Measurements from ENCODE around the gene PAGE4.

Gene PAGE4

DNA sequence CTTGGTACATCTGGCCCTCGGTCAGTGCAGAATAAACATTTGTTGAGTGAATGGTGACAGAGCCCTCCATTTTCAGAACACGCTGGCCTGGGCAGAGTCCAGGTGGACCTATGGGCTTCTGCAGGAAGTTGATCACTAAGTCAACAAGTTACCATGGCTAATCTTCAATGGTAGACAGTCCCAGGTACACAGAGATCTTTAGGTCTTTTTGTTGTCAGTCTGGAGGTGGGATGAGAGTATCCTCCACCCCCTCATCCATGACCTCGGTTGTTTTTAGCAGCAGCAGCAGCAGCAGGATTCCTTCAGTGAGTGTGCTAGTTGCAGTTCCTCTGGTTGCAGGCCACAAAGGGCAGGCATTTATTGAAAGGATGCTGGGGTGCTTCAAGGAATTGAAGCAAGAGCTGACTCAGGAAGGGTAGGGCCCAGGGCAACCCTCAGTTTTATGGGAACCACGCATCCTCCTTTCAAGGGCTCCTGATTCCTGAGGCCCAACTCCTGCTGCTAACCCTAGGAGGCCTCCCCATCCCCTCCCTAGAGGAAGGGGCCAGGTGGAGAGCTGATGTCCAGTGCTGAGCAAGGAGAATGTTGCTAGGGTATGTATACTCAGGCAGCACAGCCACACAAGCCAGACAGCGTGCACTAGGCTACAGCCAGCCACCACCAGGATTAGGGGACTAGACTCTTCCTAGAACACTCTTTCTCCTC, 48.4 kb downstream of the PAGE4 start:
- DNase-seq = no peak

DNA sequence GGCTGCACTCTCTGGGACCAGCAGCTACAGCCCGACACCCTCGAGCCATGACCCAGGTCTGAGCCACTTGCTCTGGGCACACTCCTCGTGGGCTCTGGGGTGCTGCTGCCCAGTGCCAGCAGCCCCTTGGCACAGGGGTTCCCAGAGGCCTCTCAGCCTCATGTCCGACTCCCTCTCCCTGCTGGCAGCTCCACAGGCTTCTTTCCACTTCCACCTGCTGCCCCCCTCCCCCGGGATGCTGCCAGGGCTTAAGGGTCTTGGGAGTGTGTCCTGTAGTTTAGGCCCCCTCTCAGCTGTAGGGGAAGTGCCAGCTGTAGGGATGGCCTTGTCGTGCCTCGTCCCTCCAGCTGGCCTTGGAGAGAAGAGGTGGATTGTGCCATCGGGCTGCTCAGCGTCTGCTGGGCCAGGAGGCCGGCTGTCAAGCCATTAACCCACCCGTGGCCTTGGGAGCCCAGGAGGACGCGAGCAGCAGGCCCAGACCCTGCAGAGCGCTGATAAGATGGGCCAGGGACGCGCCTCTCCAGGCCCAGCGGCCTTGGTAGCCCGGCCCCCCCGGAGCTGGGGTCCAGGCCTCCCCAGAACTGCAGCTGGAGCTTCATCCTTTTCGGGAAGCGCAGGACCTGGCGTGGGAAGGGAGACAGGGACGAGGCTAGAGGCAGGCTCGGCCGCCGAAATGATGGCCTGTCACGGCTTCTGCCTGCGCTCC, 49.2 kb downstream of the PAGE4 start:
- no peak for DNase-seq

DNA sequence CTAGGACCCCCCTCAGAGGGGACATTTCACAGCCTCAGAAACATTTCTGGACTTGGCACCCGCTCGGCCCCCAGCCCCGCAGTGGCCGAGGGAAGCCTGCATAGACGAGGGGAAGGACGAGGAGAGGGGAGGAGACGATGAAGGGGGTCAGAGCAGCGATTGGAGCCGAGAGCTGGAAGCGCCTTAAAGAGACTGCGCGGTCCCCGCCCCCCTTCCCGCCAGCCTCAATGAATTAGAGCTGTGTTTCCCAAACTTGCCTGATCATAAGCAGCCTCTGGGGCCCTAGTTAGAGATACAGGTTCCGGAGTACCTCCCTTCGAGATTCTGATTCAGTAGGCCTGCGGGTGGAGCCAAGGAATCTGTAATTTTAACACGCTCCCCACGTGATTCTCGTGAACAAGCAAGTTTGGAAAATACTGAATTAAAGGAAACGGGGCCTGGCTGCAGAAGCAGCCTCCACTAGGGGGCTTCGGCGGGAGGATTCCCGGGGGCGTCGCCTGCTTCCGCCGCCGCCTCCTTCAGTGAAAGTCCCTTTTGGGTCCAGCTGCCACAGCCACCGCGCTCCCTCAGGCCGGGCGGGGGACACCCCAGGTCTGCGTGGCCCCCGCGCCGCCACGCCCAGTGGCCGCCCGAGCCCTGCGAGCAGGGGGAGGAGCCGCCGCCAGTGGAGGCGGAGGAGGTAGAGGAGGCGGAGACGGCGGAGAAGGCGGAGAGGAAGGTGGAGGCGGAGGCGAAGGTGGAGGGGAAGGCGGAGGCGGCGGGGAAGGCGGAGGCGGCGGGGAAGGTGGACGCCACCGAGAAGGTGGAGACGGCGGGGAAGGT, 49.9 kb downstream of the PAGE4 start, which contains the start of gene USP27X:
USP27X (plus strand) TSS at position 651 of the 822 bp plus-strand sequence. CDS start 824 bp downstream, outside the sequence.
- DNase-seq = peak; percentile 63

DNA sequence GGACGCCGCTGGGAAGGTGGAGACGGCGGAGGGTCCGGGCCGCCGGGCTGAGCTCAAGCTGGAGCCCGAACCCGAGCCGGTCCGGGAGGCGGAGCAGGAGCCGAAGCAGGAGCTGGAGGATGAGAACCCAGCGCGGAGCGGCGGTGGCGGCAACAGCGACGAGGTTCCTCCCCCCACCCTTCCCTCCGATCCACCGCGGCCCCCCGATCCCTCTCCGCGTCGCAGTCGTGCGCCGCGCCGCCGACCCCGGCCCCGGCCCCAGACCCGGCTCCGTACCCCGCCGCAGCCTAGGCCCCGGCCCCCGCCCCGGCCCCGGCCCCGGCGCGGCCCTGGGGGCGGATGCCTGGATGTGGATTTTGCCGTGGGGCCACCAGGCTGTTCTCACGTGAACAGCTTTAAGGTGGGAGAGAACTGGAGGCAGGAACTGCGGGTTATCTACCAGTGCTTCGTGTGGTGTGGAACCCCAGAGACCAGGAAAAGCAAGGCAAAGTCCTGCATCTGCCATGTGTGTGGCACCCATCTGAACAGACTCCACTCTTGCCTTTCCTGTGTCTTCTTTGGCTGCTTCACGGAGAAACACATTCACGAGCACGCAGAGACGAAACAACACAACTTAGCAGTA, 50.7 kb downstream of the PAGE4 start:
- DNase-seq = no peak

DNA sequence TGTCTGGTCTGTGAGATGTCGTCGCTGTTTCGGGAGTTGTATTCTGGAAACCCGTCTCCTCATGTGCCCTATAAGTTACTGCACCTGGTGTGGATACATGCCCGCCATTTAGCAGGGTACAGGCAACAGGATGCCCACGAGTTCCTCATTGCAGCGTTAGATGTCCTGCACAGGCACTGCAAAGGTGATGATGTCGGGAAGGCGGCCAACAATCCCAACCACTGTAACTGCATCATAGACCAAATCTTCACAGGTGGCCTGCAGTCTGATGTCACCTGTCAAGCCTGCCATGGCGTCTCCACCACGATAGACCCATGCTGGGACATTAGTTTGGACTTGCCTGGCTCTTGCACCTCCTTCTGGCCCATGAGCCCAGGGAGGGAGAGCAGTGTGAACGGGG, 51.6 kb downstream of the PAGE4 start:
- no peak for DNase-seq

All from DMS 273 treated with DMSO at 0.1 percent for 48 hours (cell line).